ACHN (cell line): ENCODE measurements around the gene HSD11B1L.
A peak's percentile ranks its signal among the peaks of the same experiment; 100 is the strongest.

Source experiments
- DNase-seq: peaks from one replicate; pipeline ENCODE4 v3.0.0-alpha.2; 2015
- in situ Hi-C: cut with HindIII; loops from 2 replicates; pipeline ENCODE4 v1.10.0; 2017; ENCODE audit warnings: low sequenced_read_pairs, low pct_ligation_motif_present, low pct_unique_long_range_greater_than_20kb

The HSD11B1L gene

DNA sequence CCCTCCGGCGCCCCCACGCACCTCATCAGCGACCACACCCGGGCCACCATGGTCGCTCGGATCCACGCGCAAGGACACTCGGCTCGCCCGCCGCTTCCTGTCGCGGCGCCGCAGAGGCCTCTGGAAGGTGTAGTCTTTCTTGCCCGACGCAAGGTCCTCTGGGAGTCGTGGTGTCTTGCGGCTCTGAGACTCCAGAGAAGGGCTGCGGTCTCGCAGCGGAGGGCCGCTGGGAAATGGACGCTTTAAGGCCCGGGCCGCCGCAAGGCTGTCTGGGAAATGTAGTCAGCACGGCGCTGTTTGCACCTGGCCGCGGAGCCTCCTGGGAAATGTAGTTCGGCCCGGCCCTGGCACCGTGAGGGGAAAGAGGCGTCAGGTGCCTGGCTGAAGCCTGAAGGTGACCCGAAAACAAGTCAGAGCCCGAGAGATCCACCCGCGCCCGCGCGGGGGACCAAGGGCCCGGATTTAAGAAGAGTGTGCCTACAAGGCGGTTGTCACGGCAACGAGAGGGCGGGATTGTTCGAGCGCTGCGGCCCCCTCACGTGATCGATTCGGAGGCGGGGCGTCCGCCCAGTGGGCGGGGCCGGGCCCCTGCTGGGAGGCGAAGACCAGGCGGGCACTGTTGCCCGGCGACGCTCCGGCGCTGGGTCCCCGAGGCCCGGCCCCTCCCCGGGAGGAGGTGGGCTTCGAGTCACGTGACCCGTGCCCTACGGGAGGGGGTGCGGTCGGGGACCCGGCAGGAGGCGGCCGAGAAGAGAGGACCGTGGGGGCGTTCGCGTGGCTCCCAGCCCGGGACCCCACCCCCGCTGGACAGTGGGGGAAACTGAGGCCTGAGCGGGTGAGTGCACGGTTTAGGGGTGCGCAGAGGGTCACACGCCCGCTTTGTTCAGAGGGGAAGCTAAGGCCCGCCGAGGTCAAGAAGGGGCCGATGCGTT lies at the start of gene HSD11B1L, which contains the start of gene MICOS13:
HSD11B1L (plus strand) TSS at position 591 of the 932 bp plus-strand sequence. CDS start 3,806 bp downstream, outside the sequence.
MICOS13 (minus strand) TSS at position 80 of the 932 bp plus-strand sequence; CDS start at position 50, 30 bp downstream.
- DNase-seq, result peak; percentile 96
- in situ Hi-C loops, result no loop called here

- in situ Hi-C loops, result no loop called here
- DNase-seq, result no peak
These were observed 49.1 kb upstream of the HSD11B1L start for GRCh38 chr19:5631567-5632240.

DNA sequence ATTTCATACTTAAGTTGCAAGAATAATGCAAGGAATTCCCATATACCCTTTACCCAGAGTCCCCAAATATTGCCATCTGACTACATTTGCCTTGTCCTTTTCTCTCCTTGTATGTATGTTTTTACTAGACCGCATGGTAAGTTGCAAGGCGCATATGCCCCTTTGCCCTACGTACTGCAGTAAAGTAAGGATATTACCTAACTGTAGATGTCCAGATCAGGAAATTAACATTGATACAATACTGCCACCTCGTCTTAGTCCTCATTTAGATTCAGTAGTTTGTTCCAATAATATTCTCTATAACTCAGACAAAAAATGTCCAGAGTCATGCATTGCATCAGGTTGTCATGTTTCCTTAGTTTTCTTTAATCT lies 48.6 kb upstream of the HSD11B1L start:
- in situ Hi-C loops, result no loop called here
- DNase-seq, result no peak

GRCh38 chr19:5632657-5633056 lies 48.2 kb upstream of the HSD11B1L start:
- DNase-seq, result no peak
- in situ Hi-C loops, result no loop called here

- DNase-seq, result no peak
- in situ Hi-C loops, result no loop called here
These were observed 45.4 kb upstream of the HSD11B1L start for GRCh38 chr19:5635427-5635826.

GRCh38 chr19:5637971-5638370 lies 42.9 kb upstream of the HSD11B1L start:
- DNase-seq, result no peak
- in situ Hi-C loops, result no loop called here

DNA sequence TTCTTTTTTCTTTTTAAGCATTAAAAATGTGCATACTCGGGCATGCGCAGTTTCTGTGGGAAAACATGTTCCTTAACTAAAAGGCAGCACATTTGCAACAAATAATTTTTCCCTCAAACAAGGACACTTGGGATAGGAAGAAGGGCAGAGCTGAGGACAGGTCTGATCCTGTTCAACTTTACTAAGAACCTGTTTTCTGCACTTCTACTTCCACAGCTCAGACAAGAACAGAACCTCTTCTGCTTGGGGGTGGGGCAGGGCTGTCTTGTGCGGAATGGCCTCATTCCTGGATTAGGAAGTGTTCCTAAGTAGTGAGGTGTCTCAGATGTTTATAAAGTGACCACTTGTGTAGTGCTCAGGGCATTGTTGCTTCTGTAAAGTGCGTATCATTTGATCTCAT lies 39.7 kb upstream of the HSD11B1L start:
- DNase-seq, result no peak
- in situ Hi-C loops, result no loop called here

DNA sequence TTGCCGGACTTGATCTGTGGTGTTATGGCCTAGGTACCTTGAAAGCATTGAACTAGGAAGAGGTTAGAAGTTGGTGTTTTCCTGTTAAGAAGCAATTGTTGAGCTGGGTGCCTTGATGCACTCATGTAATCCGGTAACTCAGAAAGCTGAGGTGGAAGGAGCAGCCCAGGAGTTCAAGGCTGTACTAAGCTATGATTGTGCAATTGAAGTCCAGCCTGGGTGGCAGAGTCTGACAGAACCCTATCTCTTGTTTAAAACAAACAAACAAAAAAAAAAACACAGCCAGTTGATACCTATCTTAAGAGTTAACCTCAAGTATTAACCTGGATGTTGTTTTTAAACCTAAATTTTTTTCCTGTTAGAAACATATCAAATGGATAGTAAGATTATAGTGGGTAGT lies 38.6 kb upstream of the HSD11B1L start:
- DNase-seq, result no peak
- in situ Hi-C loops, result no loop called here

GRCh38 chr19:5643060-5643459 lies 37.8 kb upstream of the HSD11B1L start:
- DNase-seq, result no peak
- in situ Hi-C loops, result no loop called here

DNA sequence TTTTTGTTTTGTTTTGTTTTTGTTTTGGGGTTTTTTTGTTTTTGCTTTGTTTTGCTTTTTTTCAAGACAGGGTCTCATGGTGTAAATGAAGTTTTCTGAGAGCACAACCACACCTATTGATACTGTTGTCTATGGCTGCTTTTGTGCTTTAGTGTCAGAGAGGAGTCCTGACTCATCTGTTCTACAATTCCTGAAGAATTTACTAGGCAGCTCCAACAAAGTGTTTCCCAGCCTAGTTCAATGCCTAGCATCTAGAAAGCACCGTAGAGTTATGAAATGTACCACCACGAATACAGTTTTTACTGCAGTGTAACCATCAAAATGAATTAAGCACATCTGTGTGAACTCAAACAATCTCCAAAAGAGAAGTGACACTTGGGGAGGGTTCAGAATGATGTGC lies 36.8 kb upstream of the HSD11B1L start:
- in situ Hi-C loops, result no loop called here
- no peak for DNase-seq

GRCh38 chr19:5645409-5645808 lies 35.4 kb upstream of the HSD11B1L start:
- in situ Hi-C loops, result no loop called here
- no peak for DNase-seq

DNA sequence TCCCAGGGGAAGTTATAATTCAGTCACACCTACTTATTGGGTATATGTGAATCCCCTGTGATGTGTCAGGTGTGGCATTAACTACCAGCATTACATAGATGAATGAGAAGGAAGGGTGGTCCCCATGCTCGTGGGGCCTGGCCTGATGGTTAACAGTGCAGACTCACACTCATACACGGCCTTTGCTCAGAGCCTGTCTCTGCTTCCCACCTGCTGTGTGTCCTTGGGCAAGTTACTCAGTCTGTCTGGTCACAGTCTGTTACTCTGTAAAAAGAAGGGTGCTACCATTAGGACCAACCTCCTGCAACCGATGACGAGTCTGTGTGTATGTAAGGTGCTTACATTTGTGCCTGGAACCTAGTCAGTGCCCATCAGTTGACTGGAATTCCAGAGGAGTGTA lies 34.1 kb upstream of the HSD11B1L start:
- in situ Hi-C loops, result no loop called here
- no peak for DNase-seq

DNA sequence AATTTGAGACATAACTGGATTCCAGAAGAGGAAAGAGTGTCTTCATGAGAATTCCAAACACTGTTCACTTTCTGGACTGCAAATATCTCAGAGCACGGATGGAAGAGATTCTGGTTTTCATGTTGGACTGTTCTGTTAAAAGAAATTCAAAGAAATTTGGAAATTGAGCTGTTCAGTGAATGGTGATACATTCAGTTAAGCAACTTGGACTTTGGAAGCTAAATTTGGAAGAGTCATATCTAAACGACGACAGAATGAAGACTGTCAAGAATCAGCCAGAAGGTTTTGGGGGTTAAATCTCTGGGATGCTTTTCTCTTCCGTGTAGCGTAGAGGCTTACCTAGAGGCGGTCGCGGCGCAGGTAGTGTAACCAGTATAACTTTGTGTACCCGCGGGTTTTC lies 32.4 kb upstream of the HSD11B1L start:
- in situ Hi-C loops, result no loop called here
- DNase-seq, result no peak

DNA sequence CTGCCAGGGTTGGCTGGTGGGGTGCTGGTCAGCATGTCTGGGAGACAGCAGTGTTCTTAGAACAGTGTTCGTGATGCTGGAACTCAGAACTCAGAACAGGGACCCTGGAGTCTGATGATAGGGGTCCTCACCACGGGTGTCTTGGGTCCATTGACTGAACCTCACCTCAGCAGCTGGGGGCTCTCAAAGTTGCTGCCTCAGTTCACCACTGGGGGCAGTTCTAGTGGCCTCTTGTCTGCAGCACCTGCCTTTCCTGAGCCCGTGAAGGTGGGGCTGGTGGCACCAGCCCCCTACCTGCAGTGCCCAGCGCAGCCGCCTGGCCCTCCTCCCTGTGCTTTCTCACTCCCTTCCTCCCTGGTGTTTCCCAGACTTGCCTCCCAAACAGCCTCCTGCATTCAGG lies 29.5 kb upstream of the HSD11B1L start:
- in situ Hi-C loops, result no loop called here
- DNase-seq, result no peak

DNA sequence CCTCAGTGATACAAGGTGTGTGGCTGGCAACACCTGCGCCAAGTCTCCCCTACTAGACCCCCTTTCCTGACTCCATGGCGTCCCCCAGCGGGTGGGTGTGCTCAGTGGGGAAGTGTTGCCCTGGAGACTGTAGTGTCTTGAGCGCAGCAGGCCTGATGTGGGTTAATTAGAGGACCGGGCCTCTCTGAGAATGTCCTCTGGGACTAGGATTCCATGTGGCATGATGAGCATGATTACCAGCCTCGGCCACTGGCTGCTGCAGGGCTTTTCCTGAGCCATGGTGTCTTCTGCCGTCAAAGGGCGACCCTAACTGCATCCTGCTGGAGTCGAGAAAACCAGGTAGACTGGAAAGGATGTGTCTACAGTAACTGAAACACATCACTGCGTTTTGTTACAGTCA lies 28.6 kb upstream of the HSD11B1L start:
- in situ Hi-C loops, result no loop called here
- DNase-seq, result no peak

DNA sequence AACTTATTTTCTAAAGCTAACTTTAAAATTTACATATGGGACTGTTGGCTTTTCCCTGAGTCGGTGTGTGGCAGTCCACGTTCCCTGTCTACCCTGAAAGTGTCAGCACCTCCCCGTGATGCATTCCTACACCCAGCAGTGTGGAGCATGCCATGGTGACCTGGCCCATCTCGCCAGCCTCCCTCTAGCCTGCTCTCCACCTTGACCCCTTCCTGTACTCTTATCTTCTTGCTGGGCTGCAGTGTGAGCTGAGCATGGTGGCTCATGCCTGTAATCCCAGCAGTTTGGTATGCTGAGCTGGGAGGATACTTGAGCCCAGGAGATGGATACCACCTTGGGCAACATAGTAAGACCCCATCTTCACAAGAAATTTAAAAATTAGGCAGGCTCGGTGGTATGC lies 25.9 kb upstream of the HSD11B1L start:
- in situ Hi-C loops, result no loop called here
- DNase-seq, result no peak

- in situ Hi-C loops, result no loop called here
- DNase-seq, result no peak
These were observed 25.4 kb upstream of the HSD11B1L start for GRCh38 chr19:5655412-5655811.

DNA sequence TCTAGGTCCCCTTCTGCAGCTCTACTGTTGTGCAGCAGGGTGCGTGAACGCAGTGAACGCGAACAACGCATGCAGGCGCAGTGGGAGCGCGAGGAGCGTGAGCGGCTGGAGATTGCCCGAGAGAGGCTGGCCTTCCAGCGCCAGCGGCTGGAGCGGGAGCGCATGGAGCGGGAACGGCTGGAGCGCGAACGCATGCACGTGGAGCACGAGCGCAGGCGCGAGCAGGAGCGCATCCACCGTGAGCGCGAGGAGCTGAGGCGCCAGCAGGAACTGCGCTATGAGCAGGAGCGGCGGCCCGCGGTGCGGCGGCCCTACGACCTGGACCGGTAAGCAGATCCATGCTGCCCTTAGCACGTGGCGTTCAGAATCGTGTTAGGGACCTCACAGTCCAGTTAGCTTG lies 19.3 kb upstream of the HSD11B1L start:
- DNase-seq, result no peak
- in situ Hi-C loops, result no loop called here

DNA sequence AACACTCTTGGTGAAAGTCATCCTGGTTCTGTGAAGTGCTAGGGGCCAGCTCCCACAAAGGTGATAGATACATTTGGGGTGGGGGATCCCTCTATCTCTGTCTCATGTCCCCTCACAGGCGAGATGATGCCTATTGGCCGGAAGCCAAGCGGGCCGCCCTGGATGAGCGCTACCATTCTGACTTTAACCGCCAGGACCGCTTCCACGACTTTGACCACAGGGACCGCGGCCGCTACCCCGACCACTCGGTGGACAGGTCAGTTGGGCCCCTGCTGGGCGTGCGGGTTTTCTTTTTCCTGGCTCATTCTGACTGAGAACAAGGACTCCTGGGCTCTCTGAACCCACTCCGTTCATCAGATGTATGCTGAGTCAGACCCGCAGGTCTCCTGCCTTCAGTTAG lies 16.9 kb upstream of the HSD11B1L start:
- no peak for DNase-seq
- in situ Hi-C loops, result no loop called here

DNA sequence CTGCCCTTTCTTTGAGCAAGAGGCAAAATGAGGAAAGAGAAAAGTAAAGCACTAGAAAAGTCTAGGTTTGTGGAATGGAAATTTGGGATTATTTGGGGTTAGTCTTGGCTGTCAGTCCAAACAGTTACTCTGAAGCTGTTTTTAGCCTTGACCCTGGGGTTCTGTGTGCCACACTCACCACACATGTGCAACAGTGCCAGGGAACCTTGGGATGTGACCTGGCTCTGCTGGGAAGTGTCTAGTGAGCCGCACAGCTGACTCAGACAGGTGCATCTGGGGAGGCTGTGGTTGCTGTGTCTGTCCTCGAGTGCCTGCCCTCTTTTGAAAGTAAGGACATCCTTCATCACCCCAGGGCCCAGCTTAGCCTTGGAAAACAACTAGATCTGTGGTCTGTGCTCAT lies 16.3 kb upstream of the HSD11B1L start:
- DNase-seq, result no peak
- in situ Hi-C loops, result no loop called here
